GM13977 (cell line): ENCODE measurements around the gene SAMD8.
A peak's percentile ranks its signal among the peaks of the same experiment; 100 is the strongest.

ENCODE experiments used
- DNase-seq: peaks from one replicate; pipeline ENCODE4 v3.0.0; 2012; ENCODE audit warnings: low spot score
- in situ Hi-C: fragments of 300-500 bp; cut with MboI; formaldehyde crosslinking; loops from one replicate; pipeline ENCODE4 v1.12.0; 2022; ENCODE audit warnings: low sequenced_read_pairs, low pct_unique_long_range_greater_than_20kb, mixed read lengths, inconsistent platforms; ENCODE audit not compliant: unreplicated experiment
- TF ChIP-seq, protein P1 (sequence below): IDR thresholded peaks from 2 replicates; pipeline ENCODE4 v1.5.1; 2012; ENCODE audit warnings: mild to moderate bottlenecking, control low read depth; ENCODE audit not compliant: insufficient read depth; ENCODE audit errors: extremely low read depth, missing control alignments

The SAMD8 gene

DNA sequence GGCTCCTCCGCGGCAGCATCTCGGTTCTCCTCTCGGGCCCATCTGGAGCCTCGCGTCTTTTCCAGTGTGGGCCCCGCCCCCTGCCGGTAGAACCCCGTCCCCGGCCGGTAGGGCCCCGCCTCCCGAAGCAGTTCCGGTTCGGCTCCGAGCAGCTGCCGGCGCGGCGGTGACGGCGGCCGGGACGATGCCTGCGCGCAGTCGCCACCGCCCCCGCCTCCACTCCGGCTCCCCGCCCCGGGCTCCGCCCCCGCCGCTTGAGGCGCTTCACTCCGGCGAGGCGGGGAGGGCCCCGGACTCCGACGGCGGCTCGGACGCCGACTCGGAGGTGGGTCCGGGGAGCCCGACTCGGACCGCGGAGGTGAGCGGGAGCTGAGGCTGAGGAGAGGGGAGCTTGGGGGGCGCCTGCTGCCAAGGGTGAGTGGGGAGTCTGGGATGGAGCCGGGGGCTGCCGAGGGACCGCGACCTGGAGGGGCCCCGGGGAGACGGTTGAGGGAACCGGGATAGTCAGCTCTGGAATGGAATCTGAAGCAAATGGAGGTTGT, at the start of gene SAMD8:
TSS of gene SAMD8 (plus strand) at position 292 of the 542 bp plus-strand sequence. CDS start 38,873 bp downstream, outside the sequence.
- TF ChIP-seq, protein P1, sequence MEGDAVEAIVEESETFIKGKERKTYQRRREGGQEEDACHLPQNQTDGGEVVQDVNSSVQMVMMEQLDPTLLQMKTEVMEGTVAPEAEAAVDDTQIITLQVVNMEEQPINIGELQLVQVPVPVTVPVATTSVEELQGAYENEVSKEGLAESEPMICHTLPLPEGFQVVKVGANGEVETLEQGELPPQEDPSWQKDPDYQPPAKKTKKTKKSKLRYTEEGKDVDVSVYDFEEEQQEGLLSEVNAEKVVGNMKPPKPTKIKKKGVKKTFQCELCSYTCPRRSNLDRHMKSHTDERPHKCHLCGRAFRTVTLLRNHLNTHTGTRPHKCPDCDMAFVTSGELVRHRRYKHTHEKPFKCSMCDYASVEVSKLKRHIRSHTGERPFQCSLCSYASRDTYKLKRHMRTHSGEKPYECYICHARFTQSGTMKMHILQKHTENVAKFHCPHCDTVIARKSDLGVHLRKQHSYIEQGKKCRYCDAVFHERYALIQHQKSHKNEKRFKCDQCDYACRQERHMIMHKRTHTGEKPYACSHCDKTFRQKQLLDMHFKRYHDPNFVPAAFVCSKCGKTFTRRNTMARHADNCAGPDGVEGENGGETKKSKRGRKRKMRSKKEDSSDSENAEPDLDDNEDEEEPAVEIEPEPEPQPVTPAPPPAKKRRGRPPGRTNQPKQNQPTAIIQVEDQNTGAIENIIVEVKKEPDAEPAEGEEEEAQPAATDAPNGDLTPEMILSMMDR = peak; percentile 4
- peak; percentile 99 for DNase-seq
- in situ Hi-C loops = no loop called here

DNA sequence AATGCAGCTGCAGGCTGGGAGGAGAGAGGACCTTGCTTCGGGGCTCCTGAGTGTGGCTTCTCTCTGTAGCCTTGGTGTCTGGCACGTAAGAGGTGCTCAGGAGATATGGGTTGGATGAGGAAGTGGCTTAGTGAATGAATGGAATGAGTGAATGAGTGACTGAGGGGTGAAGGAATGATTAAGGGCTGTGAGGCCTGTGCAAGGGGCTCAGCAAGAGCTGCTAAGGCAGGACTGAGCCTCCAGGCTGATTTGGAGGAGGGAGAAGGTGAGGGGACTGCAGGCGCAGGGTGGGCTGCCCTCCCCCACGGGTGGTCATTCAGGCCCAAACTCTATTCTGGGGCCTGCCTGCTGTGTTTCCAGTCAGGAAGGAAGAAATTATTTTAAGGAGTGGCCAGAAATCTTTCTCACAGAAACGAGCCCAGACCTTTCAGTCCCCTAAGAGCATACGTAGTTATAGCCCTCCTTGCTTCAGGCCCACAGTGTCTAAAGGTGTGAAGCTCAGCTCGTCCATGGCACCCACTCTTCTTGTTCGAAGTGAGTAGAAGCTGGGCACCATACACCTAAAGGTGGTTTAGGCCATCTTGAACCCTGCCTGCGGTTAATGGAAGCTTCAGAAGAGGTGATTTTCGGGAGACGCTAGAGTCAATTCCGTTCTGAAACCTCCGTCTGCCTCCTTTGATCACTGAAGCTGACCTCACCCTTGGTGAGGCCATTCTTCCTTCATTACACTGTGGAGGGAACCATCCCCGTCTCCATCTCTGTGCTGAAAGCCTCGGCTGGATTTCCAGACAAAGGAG, 49.5 kb upstream of the SAMD8 start:
- TF ChIP-seq, protein P1 = no peak
- DNase-seq = no peak
- in situ Hi-C loops = no loop called here

DNA sequence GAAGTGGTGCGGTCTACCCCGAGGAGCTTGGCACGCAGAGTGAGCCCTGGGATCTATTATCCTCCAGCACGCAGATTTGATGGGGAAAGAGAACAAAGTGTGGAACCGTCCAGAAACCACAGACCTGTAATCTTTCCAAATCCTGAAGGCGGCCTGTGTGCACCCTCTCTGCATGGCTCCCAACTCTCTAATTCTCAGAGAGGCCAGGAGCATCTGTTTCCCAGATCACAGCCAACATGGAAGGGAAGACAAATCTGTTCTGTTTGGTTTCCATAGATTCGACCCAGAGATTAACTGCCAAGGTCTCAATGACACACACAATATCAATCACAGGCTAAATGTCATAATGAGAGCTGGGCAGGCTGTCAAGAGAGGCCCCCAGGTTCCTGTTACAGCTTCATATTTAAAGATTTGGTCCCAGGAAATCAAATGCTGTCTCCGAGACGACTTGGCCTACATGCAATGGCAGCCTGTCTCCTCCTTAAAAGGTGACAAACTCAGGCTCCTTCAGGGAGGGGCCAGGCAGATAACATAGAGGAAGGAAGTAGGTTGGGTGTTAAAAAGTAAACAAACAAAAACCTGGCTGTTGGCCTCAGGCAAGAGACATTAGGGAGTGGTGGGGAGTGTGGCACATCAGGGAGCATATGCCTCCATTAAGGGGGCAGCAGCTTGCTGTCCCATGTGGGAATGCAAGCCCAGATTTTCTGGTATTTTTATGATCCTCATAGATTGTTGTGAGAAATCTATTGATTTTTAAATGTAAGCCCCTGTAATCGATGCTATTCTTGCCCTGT, 48.8 kb upstream of the SAMD8 start:
- in situ Hi-C loops = no loop called here
- no peak for DNase-seq
- TF ChIP-seq, protein P1 = no peak

DNA sequence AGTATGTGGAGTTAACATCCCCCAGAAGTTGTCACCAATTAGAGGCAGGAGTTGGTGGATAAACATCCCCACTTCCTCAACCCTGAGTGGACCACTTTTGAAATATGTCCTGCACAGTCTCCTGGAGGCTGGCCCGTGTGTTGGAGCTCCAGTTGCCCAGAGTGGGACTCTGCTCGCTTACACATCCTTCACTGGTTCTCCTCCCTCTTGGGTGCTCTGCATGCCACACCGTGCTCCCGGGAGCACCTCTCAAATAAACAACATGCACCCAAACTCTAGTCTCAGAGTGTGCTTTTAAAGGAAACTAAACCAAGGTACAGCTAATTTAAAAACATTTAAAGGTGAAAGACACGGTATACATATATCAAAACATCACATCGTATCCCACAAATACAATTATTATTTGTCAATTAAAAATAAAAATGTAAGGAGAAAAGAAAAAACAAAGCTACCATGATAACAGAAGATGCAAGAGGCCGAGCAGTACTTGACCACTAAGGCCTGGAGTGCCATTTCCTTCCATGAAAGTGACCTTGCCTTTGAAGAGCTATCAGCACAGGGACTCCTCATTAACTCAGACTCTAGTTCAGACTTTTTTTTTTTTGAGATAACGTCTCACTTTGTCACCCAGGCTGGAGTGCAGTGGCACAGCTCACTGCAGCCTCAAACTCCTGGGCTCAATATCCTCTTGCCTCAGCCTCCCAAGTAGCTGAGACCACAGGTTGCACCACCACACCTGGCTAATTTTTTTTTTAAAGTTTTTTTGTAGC, 47.8 kb upstream of the SAMD8 start:
- in situ Hi-C loops = no loop called here
- TF ChIP-seq, protein P1 = no peak
- DNase-seq = no peak

DNA sequence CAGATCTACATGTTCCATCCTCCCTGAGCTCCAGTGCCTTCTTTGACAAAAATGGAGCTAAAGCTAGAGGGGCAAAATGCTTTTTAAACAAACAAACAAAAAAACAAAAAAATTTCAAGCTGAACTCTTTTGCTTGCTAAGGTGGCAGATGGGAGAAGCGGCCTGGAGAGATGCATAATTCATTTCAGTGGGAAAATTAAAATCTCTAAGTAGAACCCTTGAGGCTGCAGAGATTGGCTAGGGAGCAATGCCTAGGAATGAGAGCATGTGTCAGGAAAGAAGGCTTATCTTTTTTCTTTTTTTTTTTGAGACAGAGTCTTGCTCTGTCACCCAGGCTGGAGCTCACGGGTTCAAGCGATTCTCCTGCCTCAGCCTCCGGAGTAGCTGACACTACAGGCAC, 46.4 kb upstream of the SAMD8 start:
- no peak for DNase-seq
- in situ Hi-C loops = no loop called here
- TF ChIP-seq, protein P1 = no peak

DNA sequence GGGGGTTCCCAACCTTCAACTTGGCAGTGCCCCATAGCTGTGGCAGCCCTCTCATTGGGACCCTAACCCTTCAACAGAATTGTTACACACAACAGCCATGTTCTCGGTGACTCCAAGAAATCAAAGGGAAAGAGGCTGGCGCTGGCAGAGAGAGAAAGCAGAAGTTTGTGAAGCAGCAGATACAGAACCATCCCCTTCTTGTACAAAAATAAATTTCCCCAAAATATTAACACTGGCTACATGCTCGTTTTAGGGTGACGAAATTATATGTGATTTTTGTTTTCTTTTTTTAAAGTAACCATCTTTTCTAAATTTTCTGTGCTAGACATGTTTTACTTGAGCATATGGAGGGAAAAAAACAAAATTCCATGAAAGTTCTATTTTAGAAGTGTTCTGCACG, 45.2 kb upstream of the SAMD8 start:
- TF ChIP-seq, protein P1 = no peak
- in situ Hi-C loops = no loop called here
- no peak for DNase-seq
